Neural progenitor cell (in vitro differentiated cells): ENCODE data around the gene MED13. TPM values are rescaled to one million over a fixed set of nuclear protein-coding genes. Genes with fewer than 3 reads are reported as not detected.

Experiments used
- DNase-seq: peaks from one replicate; pipeline ENCODE4 v3.0.0-alpha.2; 2016; ENCODE audit warnings: low spot score
- H2AFZ ChIP-seq: fragments of 200-600 bp; sonication (generic); replicated peaks from 2 replicates; pipeline ENCODE4 v1.6.1; 2016; ENCODE audit warnings: antibody characterized with exemption
- H3F3A ChIP-seq: fragments of 200-600 bp; sonication (generic); 2 replicates; pipeline ENCODE4 v1.6.1; 2016; ENCODE audit warnings: antibody characterized with exemption, low read depth
- H3K27ac ChIP-seq: fragments of 200-600 bp; sonication (generic); 2 replicates; pipeline ENCODE4 v1.5.1; 2016; ENCODE audit warnings: mild to moderate bottlenecking
- H3K27me3 ChIP-seq: fragments of 200-600 bp; sonication (generic); 2 replicates; pipeline ENCODE4 v1.6.1; 2016; ENCODE audit warnings: mild to moderate bottlenecking, moderate library complexity
- H3K36me3 ChIP-seq: fragments of 200-600 bp; sonication (generic); 2 replicates; pipeline ENCODE4 v1.5.1; 2016
- H3K4me1 ChIP-seq: fragments of 200-600 bp; sonication (generic); 2 replicates; pipeline ENCODE4 v1.6.1; 2016; ENCODE audit warnings: mixed run types
- H3K4me2 ChIP-seq: fragments of 200-600 bp; sonication (generic); 2 replicates; pipeline ENCODE4 v1.6.1; 2016
- H3K4me3 ChIP-seq: fragments of 200-600 bp; sonication (generic); 2 replicates; pipeline ENCODE4 v1.5.1; 2016
- H3K79me2 ChIP-seq: fragments of 200-600 bp; sonication (generic); 2 replicates; pipeline ENCODE4 v1.6.1; 2016; ENCODE audit warnings: low read depth
- H3K9ac ChIP-seq: fragments of 200-600 bp; sonication (generic); 2 replicates; pipeline ENCODE4 v1.6.1; 2016
- H3K9me3 ChIP-seq: fragments of 200-600 bp; sonication (generic); 2 replicates; pipeline ENCODE4 v1.5.1; 2016; ENCODE audit warnings: low read depth
- H4K20me1 ChIP-seq: fragments of 200-600 bp; sonication (generic); 2 replicates; pipeline ENCODE4 v1.6.1; 2016; ENCODE audit warnings: low read depth
- H3K27ac Mint-ChIP-seq: 3 replicates; pipeline ENCODE4 v1.8.0; 2021; ENCODE audit warnings: mixed read lengths
- H3K27me3 Mint-ChIP-seq: 2 replicates; pipeline ENCODE4 v1.8.0; 2022; ENCODE audit warnings: low read depth, mild to moderate bottlenecking, inconsistent platforms, moderate library complexity, mixed read lengths; ENCODE audit not compliant: insufficient read depth
- H3K36me3 Mint-ChIP-seq: 3 replicates; pipeline ENCODE4 v1.8.0; 2021; ENCODE audit warnings: mixed read lengths
- H3K4me1 Mint-ChIP-seq: 3 replicates; pipeline ENCODE4 v1.8.0; 2021; ENCODE audit warnings: mixed read lengths
- H3K4me3 Mint-ChIP-seq: 3 replicates; pipeline ENCODE4 v1.8.0; 2021; ENCODE audit warnings: mild to moderate bottlenecking, moderate library complexity, mixed read lengths
- H3K9me3 Mint-ChIP-seq: 3 replicates; pipeline ENCODE4 v1.8.0; 2020; ENCODE audit warnings: mixed read lengths
- EZH2 ChIP-seq: fragments of 200-600 bp; sonication (generic); IDR thresholded peaks from 2 replicates; pipeline ENCODE4 v1.6.1; 2017; ENCODE audit warnings: antibody characterized with exemption, mild to moderate bottlenecking, moderate library complexity
- EZH2phosphoT487 ChIP-seq: fragments of 200-600 bp; sonication (generic); IDR thresholded peaks from 2 replicates; pipeline ENCODE4 v1.6.1; 2017; ENCODE audit warnings: antibody characterized with exemption
- total RNA-seq: library from RNA; depleted of rRNA; stranded (reverse); fragments of >200 nt; gene quantifications from 2 replicates; pipeline ENCODE4 v1.2.3, GENCODE V29; 2015; ENCODE audit warnings: low replicate concordance
- TF ChIP-seq, protein P1 (sequence below): fragments of 200-600 bp; sonication (generic); IDR thresholded peaks from 2 replicates; pipeline ENCODE4 v1.5.1; 2017; ENCODE audit warnings: antibody characterized with exemption, mild to moderate bottlenecking

Gene MED13
- total RNA-seq, 1 donor from 2014 or later = 59.9 TPM

DNA sequence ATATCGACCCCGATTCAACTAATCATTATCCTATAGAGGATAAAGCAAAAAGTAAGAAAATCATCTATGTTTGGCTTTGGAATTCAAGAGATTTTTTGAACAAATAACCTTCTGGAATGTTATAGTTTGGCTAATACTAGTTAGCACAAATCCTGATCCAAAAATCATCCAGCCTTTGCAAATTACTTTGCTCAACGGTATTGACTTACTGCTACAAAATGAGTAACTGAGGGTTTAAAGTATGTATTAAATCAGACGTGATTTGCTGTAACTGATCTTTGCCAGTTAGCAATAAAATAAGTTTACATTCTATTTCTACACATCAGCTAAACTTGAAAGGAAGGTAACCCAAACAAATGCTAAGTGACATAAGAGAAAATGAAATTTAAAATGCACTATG lies 6.5 kb downstream of the MED13 start:
- Histone ChIP-seq H3K4me3 (no peak overlapping the region), H3K27ac (no peak overlapping the region), H3K36me3 (peaks cover 18% of the 10 kb centered on the region), H3K4me1 (peaks cover 24% of the 10 kb centered on the region), H3F3A (peaks cover 5% of the 10 kb centered on the region), H3K27me3 (no peaks in the 10 kb centered on the region), H4K20me1 (peaks cover 99% of the 10 kb centered on the region), H3K9ac (no peak overlapping the region), H3K79me2 (peaks cover 100% of the 10 kb centered on the region), H3K9me3 (no peaks in the 10 kb centered on the region), H2AFZ (no peak overlapping the region), H3K4me2 (no peak overlapping the region)
- H3K9me3 Mint-ChIP-seq = no peaks in the 10 kb centered on the region
- H3K27ac Mint-ChIP-seq = no peak overlapping the region
- H3K36me3 Mint-ChIP-seq = peaks cover 13% of the 10 kb centered on the region
- no peak overlapping the region for H3K4me3 Mint-ChIP-seq
- H3K27me3 Mint-ChIP-seq = no peaks in the 10 kb centered on the region
- TF ChIP-seq EZH2phosphoT487 (no peak), EZH2 (no peak)
- TF ChIP-seq, protein P1, sequence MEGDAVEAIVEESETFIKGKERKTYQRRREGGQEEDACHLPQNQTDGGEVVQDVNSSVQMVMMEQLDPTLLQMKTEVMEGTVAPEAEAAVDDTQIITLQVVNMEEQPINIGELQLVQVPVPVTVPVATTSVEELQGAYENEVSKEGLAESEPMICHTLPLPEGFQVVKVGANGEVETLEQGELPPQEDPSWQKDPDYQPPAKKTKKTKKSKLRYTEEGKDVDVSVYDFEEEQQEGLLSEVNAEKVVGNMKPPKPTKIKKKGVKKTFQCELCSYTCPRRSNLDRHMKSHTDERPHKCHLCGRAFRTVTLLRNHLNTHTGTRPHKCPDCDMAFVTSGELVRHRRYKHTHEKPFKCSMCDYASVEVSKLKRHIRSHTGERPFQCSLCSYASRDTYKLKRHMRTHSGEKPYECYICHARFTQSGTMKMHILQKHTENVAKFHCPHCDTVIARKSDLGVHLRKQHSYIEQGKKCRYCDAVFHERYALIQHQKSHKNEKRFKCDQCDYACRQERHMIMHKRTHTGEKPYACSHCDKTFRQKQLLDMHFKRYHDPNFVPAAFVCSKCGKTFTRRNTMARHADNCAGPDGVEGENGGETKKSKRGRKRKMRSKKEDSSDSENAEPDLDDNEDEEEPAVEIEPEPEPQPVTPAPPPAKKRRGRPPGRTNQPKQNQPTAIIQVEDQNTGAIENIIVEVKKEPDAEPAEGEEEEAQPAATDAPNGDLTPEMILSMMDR = no peak
- H3K4me1 Mint-ChIP-seq = peaks cover 22% of the 10 kb centered on the region
- DNase-seq = no peak

- Mint-ChIP-seq H3K4me1 (peaks cover 13% of the 10 kb centered on the region), H3K4me3 (no peak overlapping the region), H3K27ac (no peak overlapping the region), H3K9me3 (no peaks in the 10 kb centered on the region), H3K36me3 (peaks cover 15% of the 10 kb centered on the region), H3K27me3 (no peaks in the 10 kb centered on the region)
- TF ChIP-seq, protein P1 = no peak
- no peak for TF ChIP-seq EZH2phosphoT487
- TF ChIP-seq EZH2 = no peak
- no peak for DNase-seq
- Histone ChIP-seq H3K36me3 (peaks cover 20% of the 10 kb centered on the region), H3F3A (peaks cover 5% of the 10 kb centered on the region), H3K4me3 (no peak overlapping the region), H3K9ac (no peak overlapping the region), H3K27ac (no peak overlapping the region), H2AFZ (no peak overlapping the region), H3K4me2 (no peak overlapping the region), H3K4me1 (peaks cover 15% of the 10 kb centered on the region), H3K79me2 (peaks cover 100% of the 10 kb centered on the region), H4K20me1 (peaks cover 99% of the 10 kb centered on the region), H3K27me3 (no peaks in the 10 kb centered on the region), H3K9me3 (no peaks in the 10 kb centered on the region)
Measured at GRCh38 chr17:62057696-62058095, 7.4 kb downstream of the MED13 start.

GRCh38 chr17:62052765-62053338 lies 12.2 kb downstream of the MED13 start:
- Histone ChIP-seq H2AFZ (no peak overlapping the region), H4K20me1 (peaks cover 94% of the 10 kb centered on the region), H3F3A (no peaks in the 10 kb centered on the region), H3K27me3 (no peaks in the 10 kb centered on the region), H3K4me3 (no peak overlapping the region), H3K79me2 (peaks cover 99% of the 10 kb centered on the region), H3K36me3 (peaks cover 27% of the 10 kb centered on the region), H3K4me2 (no peak overlapping the region), H3K4me1 (peaks cover 5% of the 10 kb centered on the region), H3K9me3 (no peaks in the 10 kb centered on the region), H3K27ac (no peak overlapping the region), H3K9ac (no peak overlapping the region)
- TF ChIP-seq, protein P1 = no peak
- TF ChIP-seq EZH2 (no peak), EZH2phosphoT487 (no peak)
- Mint-ChIP-seq H3K4me3 (no peak overlapping the region), H3K27me3 (no peaks in the 10 kb centered on the region), H3K27ac (no peak overlapping the region), H3K4me1 (no peaks in the 10 kb centered on the region), H3K36me3 (peaks cover 27% of the 10 kb centered on the region), H3K9me3 (no peaks in the 10 kb centered on the region)
- no peak for DNase-seq
